SU-DHL-6 (cell line): Measurements from ENCODE around the gene MT1E.

Experiments used
- H2AFZ ChIP-seq: fragments of 200-600 bp; sonication (generic); 2 replicates; pipeline ENCODE4 v1.6.1; 2014; ENCODE audit warnings: low read depth, mild to moderate bottlenecking, moderate library complexity, mixed read lengths, antibody characterized with exemption, low read length; ENCODE audit not compliant: severe bottlenecking
- H3F3A ChIP-seq: fragments of 200-600 bp; shearing (Covaris generic); 2 replicates; pipeline ENCODE4 v1.6.0; 2016; ENCODE audit warnings: antibody characterized with exemption, mild to moderate bottlenecking; ENCODE audit not compliant: insufficient read depth
- H3K27ac ChIP-seq: fragments of 200-600 bp; sonication (generic); 2 replicates; pipeline ENCODE4 v1.5.1; 2016; ENCODE audit warnings: low read depth, mild to moderate bottlenecking, low read length, moderate library complexity, mixed read lengths
- H3K27me3 ChIP-seq: fragments of 200-600 bp; sonication (generic), shearing (Covaris generic); 2 replicates; pipeline ENCODE4 v1.6.0; 2014; ENCODE audit warnings: mild to moderate bottlenecking, low read length
- H3K36me3 ChIP-seq: fragments of 200-600 bp; sonication (generic); 2 replicates; pipeline ENCODE4 v1.6.1; 2014; ENCODE audit warnings: mild to moderate bottlenecking, low read length, mixed read lengths
- H3K4me2 ChIP-seq: fragments of 300-600, 200-600 bp; shearing (Covaris generic), sonication (generic); 2 replicates; pipeline ENCODE4 v1.6.0; 2014; ENCODE audit warnings: low read length, low read depth, mild to moderate bottlenecking; ENCODE audit not compliant: poor library complexity, severe bottlenecking
- H3K4me3 ChIP-seq: fragments of 200-600 bp; sonication (generic); 2 replicates; pipeline ENCODE4 v1.5.1; 2014; ENCODE audit warnings: antibody characterized with exemption, low read length, mild to moderate bottlenecking, mixed read lengths; ENCODE audit not compliant: insufficient read depth, poor library complexity, severe bottlenecking
- H3K79me2 ChIP-seq: fragments of 200-600 bp; sonication (generic); 2 replicates; pipeline ENCODE4 v1.6.1; 2014; ENCODE audit warnings: mild to moderate bottlenecking, low read length, moderate library complexity; ENCODE audit not compliant: insufficient read depth
- H3K9ac ChIP-seq: fragments of 200-600 bp; sonication (generic); 2 replicates; pipeline ENCODE4 v1.7.0; 2014; ENCODE audit warnings: mild to moderate bottlenecking, low read length
- H3K9me2 ChIP-seq: fragments of 200-600 bp; sonication (generic); replicated peaks from 2 replicates; pipeline ENCODE4 v1.6.1; 2014; ENCODE audit warnings: low read length; ENCODE audit not compliant: insufficient read depth
- H3K9me3 ChIP-seq: fragments of 200-600 bp; sonication (generic); 2 replicates; pipeline ENCODE4 v1.6.1; 2014; ENCODE audit warnings: low read length, mixed read lengths; ENCODE audit not compliant: insufficient read depth
- H4K20me1 ChIP-seq: fragments of 200-600 bp; sonication (generic); 2 replicates; pipeline ENCODE4 v1.6.1; 2014; ENCODE audit warnings: low read depth, mild to moderate bottlenecking, antibody characterized with exemption, low read length, moderate library complexity, mixed read lengths
- CTCF ChIP-seq: fragments of 200-600 bp; sonication (generic); IDR thresholded peaks from one replicate; pipeline ENCODE4 v1.5.1; 2017; ENCODE audit warnings: antibody characterized with exemption, mild to moderate bottlenecking, low read length, moderate library complexity; ENCODE audit not compliant: insufficient read depth, poor library complexity, severe bottlenecking
- EZH2phosphoT487 ChIP-seq: fragments of 200-600 bp; sonication (generic), shearing (Covaris generic); conservative IDR thresholded peaks from 2 replicates; pipeline ENCODE4 v1.6.1; 2018; ENCODE audit warnings: mild to moderate bottlenecking, antibody characterized with exemption, low read length, moderate library complexity, mixed read lengths

Gene MT1E

GRCh38 chr16:56667581-56668571 is 42.3 kb downstream of the MT1E start, which contains the start of gene MT1G:
MT1G (minus strand) TSS chr16:56668065; CDS start chr16:56667993, 72 bp downstream.
- Histone ChIP-seq H3K27me3 (no peaks in the 10 kb centered on the region), H3F3A (no peaks in the 10 kb centered on the region), H3K9me2 (no peaks in the 10 kb centered on the region), H2AFZ (no peak within 1 kb of the TSS), H4K20me1 (no peaks in the 10 kb centered on the region), H3K4me2 (no peak within 1 kb of the TSS), H3K27ac (no peak within 1 kb of the TSS), H3K36me3 (no peaks in the 10 kb centered on the region), H3K4me3 (no peak within 1 kb of the TSS), H3K9me3 (no peaks in the 10 kb centered on the region), H3K79me2 (no peaks in the 10 kb centered on the region), H3K9ac (no peak within 1 kb of the TSS)
- TF ChIP-seq EZH2phosphoT487: no peak
- TF ChIP-seq CTCF: no peak

- Histone ChIP-seq H3K36me3 (no peaks in the 10 kb centered on the region), H3K9ac (no peak within 1 kb of the TSS), H3K9me3 (no peaks in the 10 kb centered on the region), H3K27me3 (no peaks in the 10 kb centered on the region), H3F3A (no peaks in the 10 kb centered on the region), H3K27ac (no peak within 1 kb of the TSS), H2AFZ (no peak within 1 kb of the TSS), H3K4me2 (no peak within 1 kb of the TSS), H4K20me1 (no peaks in the 10 kb centered on the region), H3K4me3 (no peak within 1 kb of the TSS), H3K9me2 (no peaks in the 10 kb centered on the region), H3K79me2 (no peaks in the 10 kb centered on the region)
- TF ChIP-seq EZH2phosphoT487 (no peak), CTCF (no peak)
Measured at GRCh38 chr16:56669005-56669839, 43.6 kb downstream of the MT1E start, which contains the start of gene MT1H. MT1H (plus strand) TSS chr16:56669814; CDS start chr16:56669885, 71 bp downstream.

GRCh38 chr16:56669840-56670619 is 44.4 kb downstream of the MT1E start:
- H3K4me2 ChIP-seq: no peak overlapping the region
- H3K27ac ChIP-seq: no peak overlapping the region
- TF ChIP-seq EZH2phosphoT487: no peak
- no peak for TF ChIP-seq CTCF
- no peaks in the 10 kb centered on the region for H3K27me3 ChIP-seq
- no peaks in the 10 kb centered on the region for H3K79me2 ChIP-seq
- no peaks in the 10 kb centered on the region for H3F3A ChIP-seq
- no peaks in the 10 kb centered on the region for H3K9me2 ChIP-seq
- H3K36me3 ChIP-seq: no peaks in the 10 kb centered on the region
- H2AFZ ChIP-seq: no peak overlapping the region
- H3K9ac ChIP-seq: no peak overlapping the region
- H3K9me3 ChIP-seq: no peaks in the 10 kb centered on the region
- no peak overlapping the region for H3K4me3 ChIP-seq
- no peaks in the 10 kb centered on the region for H4K20me1 ChIP-seq
